Femur (tissue), 1 donor: ENCODE data around the gene AZIN2.
A peak's percentile ranks its signal among the peaks of the same experiment; 100 is the strongest.
"Not testable (repeated sequence)": the region's sequence is repeated elsewhere in the genome, so short reads cannot be mapped to it uniquely, and the experiment has no call there.

ENCODE experiments used
- DNase-seq: peaks from one replicate; pipeline ENCODE4 v3.0.0-alpha.2; 2017

Gene AZIN2

GRCh38 chr1:33131191-33131590, 50.2 kb downstream of the AZIN2 start:
- no peak for DNase-seq

- DNase-seq: no peak
Observed at GRCh38 chr1:33132549-33132948, 51.6 kb downstream of the AZIN2 start.

DNA sequence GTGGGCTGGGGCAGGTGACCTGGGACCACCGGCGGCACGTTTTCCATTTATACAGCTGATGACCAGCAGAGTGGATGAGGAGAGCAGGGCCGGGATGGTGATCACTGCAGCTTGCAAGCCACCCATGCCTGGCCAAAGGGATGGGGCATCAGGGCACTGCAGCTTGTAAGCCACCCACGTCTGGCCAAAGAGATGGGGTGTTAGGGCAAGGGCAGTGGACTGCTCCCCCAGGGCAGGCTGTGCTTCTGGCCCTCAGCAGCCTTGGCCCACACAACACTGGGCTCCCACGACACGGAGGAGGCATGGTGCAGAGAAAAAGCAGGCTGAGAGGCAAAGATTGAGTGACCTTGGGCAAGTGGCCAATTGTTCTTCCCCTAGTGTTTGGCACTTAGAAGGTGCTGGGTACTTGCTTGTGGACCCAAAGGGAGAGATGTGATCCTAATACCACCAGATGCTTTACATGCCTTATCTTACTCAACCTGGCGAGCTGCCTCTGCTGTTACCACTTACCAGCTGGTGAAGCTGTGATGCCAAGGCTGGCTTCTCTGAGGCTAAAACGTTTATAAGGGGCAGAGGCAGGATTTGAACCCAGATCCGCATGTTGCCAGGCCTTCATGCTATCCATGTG, 52.6 kb downstream of the AZIN2 start:
- no peak for DNase-seq

GRCh38 chr1:33136041-33136440, 55.1 kb downstream of the AZIN2 start:
- not testable (repeated sequence) for DNase-seq

- DNase-seq: no peak
Observed at GRCh38 chr1:33137800-33138199, 56.8 kb downstream of the AZIN2 start.

GRCh38 chr1:33140153-33141149, 59.5 kb downstream of the AZIN2 start:
- DNase-seq: no peak

DNA sequence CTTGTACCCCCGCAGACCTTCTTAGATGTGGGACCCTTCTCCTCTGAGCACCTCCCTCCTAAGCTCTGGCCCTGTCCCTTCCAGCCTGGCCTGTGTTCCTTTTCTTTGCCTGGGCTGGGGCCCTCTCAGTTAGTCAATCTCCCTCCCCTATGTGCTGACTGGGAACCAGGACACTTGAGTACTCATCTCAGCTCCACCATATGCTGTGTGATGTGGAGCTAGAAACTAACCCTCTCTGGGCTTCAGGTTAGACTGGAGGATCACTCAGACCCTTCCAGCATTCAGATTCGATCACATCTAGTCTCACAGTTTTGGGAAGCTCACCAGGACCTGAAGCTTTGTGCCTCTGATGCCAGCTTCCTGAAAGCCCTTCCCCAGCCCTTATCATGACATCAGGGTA, 60.3 kb downstream of the AZIN2 start:
- no peak for DNase-seq

GRCh38 chr1:33141781-33142180, 60.8 kb downstream of the AZIN2 start:
- DNase-seq: no peak

DNA sequence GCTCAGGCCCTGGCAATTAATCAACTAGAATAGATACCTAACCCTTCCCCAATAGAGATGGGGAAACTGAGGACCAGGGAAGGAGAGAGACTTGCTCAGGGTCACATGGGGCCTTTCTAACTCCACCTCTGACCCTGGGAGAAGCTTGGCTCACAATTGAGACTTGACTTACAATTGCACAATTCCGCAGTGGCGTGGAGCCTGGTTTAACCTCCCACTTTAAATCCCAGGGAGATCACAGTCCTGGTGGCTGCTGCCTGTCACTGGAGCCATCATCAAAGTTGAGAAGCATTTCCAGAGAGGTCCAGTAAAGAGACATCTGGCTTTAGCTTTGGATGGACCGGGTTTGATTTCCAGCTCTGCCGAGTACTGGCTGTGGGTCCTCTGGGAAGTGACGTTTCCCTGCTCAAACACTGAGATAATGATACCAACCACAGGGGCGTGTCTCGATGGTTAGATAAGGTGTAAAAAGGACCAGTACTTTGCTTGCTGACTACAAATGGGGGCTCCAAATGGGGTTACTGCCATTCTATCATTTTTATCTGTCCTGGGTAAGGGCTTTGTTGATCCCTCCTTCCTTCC, 61.6 kb downstream of the AZIN2 start:
- DNase-seq: no peak

DNA sequence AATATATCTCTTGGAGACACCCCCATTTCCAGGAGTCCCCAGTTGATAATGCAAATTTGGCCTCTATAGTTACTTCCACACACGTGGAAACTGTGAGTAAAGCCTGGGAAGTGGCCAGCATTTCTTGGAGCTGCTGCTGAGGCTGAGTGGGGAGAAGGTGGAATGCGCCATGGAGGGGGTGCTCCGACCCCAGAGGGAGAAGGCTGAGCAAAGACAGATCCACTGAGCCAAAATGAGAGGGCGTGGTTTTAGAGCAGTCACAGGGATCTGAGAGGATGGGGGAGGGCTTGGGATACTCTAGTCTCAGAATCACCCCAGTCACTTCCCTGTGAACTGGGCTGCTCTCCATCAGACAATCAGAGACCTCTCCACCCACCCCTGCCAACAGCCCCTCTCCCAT, 62.2 kb downstream of the AZIN2 start:
- DNase-seq: peak; percentile 79

- DNase-seq: no peak
Observed at GRCh38 chr1:33143698-33144097, 62.7 kb downstream of the AZIN2 start.

DNA sequence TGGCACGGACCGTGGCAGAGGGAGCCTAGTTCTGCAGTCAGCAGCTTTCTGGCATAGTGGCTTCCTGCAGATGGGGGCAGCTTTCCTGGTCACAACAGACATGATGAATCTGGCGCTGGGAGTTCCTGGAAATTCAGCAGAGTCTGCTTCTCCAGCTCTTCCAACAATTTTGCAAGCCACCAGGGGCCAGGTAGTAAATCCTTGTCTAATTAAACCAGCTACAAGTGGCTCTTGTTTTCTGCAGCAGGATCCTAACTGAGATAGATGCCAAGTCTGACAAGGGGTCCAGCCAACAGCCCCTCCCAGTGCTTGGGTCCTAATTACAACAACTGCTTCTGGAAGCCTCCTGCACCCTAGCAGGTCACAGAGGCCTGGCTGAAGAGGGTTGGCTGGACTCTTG, 65.0 kb downstream of the AZIN2 start:
- DNase-seq: no peak

DNA sequence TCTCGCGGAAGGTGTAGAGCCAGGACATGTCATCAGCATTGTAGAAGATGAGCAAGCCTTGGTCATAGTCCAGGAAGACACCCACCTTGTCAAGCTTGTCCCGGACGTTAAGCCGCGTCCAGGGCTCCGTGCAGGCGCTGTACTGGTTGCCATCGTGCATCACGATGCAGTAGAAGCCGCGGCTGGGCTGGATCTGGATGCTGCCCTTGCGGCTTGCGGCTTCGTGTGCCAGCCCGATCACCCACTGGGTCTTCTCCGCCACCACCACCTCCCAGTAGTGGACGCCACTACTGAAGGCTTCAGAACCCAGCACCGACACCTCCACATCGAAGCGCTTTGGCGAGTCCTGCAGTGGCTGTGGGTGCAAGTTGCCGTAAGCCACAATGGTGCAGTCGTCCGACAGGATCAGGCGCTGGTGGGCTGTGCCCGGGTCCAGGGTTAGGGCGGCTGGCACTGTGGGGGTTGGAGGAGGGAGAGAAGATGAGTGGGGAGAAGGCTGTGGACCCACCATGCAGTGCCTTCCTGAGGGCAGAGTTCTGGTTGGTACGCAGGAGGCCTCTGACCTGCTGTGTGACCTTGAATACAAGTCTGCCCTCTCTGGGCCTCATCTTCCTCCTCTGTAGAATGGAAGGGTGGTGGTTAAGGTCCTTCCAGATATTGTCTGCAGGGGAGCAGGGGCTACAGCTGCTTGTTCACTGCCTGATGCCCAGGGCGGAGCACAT, 66.5 kb downstream of the AZIN2 start:
- no peak for DNase-seq

- no peak for DNase-seq
Observed at GRCh38 chr1:33147997-33148314, 67.0 kb downstream of the AZIN2 start.

DNA sequence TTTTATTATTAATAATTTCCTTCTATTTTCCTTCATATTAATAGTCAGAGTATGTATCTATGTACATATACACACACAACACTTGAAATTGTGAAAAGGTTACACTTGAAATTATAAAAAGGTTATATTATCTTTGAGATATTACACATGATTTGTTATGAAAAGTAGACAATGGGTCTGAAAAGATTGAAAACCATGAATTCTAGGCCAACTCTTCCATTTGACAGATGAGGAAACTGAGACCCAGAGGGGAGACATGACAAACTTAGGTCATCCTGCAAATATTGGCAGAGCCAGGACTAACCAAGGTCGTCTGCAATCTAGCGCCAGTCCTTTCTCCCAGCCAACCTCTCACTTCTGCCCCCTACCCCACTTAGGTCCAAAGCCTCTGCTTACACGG, 67.7 kb downstream of the AZIN2 start:
- no peak for DNase-seq

DNA sequence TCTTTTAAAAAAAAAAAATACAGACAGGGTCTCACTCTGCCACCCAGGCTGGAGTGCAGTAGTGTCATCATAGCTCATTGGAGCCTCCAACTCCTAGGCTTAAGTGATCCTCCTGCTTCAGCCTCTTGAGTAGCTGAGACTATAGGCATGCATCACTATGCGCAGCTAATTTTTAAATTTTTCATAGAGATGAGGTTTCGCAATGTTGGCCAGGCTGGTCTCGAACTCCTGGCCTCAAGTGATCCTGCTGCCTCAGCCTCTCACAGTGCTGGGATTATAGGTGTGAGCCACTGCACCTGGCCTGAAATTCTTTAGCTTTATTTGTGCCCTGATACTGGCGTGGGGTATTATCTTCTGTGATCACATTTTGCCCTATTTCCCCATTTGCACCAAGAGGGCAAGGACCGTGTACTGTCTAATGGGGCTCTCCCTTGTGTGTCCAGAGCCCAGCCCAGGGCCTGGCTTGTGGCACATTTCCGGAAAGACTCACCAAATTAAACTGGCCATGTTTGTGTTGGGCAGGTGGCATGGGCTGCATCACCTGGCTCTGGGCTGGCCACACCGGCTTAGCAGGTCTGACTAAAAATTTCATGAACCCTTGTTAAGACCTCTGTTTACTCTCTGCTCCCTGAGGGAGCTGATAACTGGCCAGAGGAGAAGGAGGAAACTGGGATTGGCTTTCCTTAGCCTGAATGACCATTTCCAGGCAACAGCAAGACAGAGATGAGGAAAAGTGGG, 68.7 kb downstream of the AZIN2 start:
- DNase-seq: no peak

DNA sequence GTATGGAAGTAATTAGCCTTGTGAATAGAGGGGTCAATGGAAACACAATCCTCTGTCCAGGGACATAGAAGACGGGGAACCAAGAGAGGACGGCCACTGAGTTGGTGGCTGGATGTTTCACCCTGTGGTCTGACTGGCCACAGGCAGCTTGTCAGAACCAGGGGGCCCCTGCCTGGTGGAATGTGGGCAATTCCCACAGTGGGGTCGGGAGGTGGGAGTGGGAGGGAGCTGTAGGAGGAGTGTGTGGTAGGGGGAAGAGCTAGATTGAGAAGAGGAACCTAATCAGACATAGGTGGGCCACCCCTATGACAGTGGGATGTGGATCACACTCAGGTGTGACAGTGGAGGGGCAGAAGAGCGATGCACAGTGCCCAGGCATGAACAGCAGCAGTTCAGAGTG, 69.6 kb downstream of the AZIN2 start:
- no peak for DNase-seq

DNA sequence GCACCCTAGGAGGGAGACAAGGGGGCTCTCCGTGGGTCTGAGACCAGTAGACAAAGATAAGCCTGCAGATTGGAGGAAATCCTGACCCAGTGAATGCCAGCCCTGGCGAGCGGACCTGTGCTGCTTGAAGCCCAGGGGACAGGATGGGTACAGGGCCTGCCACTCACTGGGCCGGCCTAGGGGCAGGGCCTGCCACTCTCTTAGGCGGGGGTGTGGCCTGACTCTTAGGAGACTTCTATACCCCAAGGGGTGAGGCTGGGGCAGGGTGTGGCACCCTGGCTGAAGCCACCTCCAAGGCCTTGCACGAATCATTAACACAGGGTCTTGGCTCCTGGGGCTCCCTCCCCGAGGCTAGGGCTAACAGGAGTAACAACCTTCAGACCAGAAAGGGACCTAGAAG, 70.2 kb downstream of the AZIN2 start:
- no peak for DNase-seq

GRCh38 chr1:33152685-33153432, 71.9 kb downstream of the AZIN2 start:
- DNase-seq: peak; percentile 52

DNA sequence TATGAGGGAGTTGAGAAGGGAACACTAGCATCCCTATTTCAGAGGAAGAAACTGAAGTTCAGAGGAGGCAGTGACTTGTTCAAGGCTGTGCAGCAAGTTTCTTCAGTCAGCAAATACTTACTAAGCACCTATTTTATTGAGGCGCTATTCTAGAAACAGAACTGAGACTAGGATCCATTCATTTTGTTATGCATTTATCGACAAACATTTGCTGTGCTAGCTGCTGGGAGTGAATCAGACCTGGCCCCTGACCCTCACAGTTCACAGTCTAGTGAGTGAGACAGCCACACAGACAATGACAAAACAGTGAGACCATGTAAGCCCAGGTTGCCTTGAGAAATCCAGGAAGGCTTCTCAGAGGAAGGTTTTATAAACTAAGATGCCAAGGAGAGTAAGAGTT, 72.7 kb downstream of the AZIN2 start:
- DNase-seq: no peak

DNA sequence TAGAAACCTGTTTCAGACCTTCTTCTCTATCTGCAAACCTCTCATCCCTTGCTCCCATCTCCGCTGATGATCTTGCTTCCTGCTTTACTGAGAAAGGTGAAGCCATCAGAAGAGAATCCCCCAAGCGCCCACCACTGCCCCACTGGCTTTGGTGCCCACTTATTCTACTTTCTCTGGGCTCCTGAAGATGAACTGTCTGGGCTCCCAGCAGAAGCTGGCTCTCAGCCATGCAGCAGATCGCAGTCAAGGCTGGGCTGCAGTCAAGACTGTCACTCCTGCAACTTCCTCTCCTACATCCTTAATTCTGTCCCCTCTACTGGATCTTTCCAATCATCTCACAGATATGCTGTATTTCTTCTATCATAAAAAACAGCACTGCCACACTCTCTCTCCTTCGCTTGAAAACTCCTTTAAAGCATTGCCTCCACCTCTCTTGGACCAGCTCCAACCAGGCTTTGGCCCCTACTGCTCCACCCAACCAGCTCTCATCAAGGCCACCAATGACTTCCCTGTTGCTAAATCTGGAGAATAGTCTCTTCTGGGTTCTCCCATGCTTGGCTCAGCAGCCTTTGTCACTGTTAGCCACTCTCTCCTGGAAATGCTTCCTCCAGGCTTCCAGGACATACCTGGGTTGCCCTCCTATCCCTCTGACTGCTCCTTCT, 75.1 kb downstream of the AZIN2 start:
- no peak for DNase-seq
